IMR-90 (cell line): ENCODE results near the gene KHNYN.

Experiments used
- BHLHE40 ChIP-seq: fragments of 150-350 bp; IDR thresholded peaks from 2 replicates; pipeline ENCODE4 v1.6.1; 2016; ENCODE audit warnings: mild to moderate bottlenecking, low read depth, low read length
- MAFK ChIP-seq: IDR thresholded peaks from 2 replicates; pipeline ENCODE4 v1.6.1; 2012; ENCODE audit warnings: low read depth, low read length, improper control_type of control experiment
- MAZ ChIP-seq: IDR thresholded peaks from 2 replicates; pipeline ENCODE4 v1.6.1; 2012; ENCODE audit warnings: low read depth, mild to moderate bottlenecking, low read length, improper control_type of control experiment, moderate library complexity, borderline replicate concordance
- MXI1 ChIP-seq: IDR thresholded peaks from 2 replicates; pipeline ENCODE4 v1.6.1; 2012; ENCODE audit warnings: low read depth, mild to moderate bottlenecking, low read length, moderate library complexity, borderline replicate concordance
- POLR2A ChIP-seq: IDR thresholded peaks from 2 replicates; pipeline ENCODE4 v1.6.1; 2012; ENCODE audit warnings: mild to moderate bottlenecking, low read depth, low read length
- RAD21 ChIP-seq: IDR thresholded peaks from 2 replicates; pipeline ENCODE4 v1.6.1; 2012; ENCODE audit warnings: low read length, improper control_type of control experiment
- TF ChIP-seq, protein P1 (sequence below): conservative IDR thresholded peaks from 2 replicates; pipeline ENCODE4 v1.5.1; 2012; ENCODE audit warnings: mild to moderate bottlenecking, low read depth, low read length, improper control_type of control experiment
- TF ChIP-seq, protein P2 (sequence below): fragments of 150-350 bp; IDR thresholded peaks from 2 replicates; pipeline ENCODE4 v1.6.1; 2017; ENCODE audit warnings: mild to moderate bottlenecking, antibody characterized with exemption, low read length, low read depth

DNA sequence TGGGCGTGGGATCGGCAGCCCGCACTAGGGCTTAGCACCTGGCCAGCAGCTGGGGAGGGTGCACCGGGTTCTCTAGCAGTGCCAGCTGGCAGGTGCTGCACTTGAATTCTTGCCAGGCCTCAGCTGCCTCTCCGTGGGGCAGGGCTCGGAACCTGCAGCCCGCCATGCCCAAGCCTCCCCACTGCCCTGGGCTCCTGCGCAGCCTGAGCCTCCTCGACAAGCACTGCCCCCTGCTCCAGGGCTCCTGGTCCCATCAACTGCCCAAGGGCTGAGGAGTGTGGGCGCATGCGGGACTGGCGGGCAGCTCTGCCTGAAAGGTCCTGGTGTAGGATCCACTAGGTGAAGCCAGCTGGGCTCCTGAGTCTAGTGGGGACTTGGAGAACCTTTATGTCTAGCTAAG lies 43.5 kb downstream of the KHNYN start:
- TF ChIP-seq, protein P1, sequence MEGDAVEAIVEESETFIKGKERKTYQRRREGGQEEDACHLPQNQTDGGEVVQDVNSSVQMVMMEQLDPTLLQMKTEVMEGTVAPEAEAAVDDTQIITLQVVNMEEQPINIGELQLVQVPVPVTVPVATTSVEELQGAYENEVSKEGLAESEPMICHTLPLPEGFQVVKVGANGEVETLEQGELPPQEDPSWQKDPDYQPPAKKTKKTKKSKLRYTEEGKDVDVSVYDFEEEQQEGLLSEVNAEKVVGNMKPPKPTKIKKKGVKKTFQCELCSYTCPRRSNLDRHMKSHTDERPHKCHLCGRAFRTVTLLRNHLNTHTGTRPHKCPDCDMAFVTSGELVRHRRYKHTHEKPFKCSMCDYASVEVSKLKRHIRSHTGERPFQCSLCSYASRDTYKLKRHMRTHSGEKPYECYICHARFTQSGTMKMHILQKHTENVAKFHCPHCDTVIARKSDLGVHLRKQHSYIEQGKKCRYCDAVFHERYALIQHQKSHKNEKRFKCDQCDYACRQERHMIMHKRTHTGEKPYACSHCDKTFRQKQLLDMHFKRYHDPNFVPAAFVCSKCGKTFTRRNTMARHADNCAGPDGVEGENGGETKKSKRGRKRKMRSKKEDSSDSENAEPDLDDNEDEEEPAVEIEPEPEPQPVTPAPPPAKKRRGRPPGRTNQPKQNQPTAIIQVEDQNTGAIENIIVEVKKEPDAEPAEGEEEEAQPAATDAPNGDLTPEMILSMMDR = no peak
- TF ChIP-seq POLR2A = no peak
- TF ChIP-seq MAFK = no peak
- TF ChIP-seq, protein P2, sequence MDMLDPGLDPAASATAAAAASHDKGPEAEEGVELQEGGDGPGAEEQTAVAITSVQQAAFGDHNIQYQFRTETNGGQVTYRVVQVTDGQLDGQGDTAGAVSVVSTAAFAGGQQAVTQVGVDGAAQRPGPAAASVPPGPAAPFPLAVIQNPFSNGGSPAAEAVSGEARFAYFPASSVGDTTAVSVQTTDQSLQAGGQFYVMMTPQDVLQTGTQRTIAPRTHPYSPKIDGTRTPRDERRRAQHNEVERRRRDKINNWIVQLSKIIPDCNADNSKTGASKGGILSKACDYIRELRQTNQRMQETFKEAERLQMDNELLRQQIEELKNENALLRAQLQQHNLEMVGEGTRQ = no peak
- no peak for TF ChIP-seq MAZ
- TF ChIP-seq MXI1 = no peak
- no peak for TF ChIP-seq BHLHE40
- no peak for TF ChIP-seq RAD21
